Measurements from ENCODE around the gene LCN15.
A peak's percentile ranks its signal among the peaks of the same experiment; 100 is the strongest.

LCN15 gene

DNA sequence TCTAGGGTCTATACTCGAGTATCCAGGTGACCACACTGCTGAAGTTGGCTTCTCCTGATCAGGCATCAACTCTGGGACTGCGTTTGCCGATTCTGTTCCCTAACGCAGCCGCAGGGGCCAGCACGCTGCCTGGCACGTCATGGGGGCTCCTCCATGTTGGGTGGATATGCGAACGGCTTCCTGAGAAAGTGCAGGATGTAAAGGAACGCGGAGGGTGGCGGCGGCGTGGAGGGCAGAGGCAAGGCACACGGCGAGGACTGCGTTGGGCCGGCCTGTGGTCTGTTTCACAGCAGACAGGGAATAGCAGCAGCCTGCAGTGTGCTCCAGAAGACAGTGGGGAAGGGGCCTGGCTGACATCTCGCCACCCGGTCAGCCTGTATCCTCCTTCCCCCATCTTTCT is 25.4 kb downstream of the LCN15 start:
- no peak for DNase-seq

GRCh38 chr9:136735812-136736480 is 28.4 kb downstream of the LCN15 start:
- no peak for DNase-seq

DNA sequence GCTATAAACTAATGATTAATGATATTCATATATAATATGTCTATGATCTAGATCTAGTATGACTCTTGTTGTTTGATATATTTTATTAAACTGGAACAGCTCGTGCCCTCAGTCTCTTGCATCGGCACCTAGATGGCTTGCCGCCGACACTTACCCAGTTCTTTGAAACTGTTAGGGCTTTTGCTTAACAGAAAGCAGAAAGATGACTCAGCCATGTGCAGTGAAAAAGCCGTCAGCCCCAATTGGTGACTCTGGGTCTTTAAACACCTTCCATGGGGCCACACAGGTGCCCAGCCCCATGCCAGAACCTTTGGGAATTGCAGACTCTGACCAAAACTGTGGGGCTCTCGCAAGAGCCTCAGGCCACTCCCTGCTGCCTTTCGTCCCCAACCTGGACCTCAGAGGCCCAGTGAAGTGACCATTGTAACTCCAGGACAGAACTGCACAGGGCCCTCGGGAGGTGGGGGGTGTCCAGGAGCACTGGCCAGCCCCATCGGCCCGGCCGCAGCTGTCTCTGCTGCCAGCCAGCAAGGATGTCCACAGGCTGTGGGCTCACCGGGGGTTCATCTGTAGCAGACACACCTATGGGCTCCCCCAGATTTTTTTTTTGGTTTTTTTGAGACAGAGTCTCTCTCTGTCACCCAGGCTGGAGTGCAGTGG is 29.4 kb downstream of the LCN15 start:
- no peak for DNase-seq

DNA sequence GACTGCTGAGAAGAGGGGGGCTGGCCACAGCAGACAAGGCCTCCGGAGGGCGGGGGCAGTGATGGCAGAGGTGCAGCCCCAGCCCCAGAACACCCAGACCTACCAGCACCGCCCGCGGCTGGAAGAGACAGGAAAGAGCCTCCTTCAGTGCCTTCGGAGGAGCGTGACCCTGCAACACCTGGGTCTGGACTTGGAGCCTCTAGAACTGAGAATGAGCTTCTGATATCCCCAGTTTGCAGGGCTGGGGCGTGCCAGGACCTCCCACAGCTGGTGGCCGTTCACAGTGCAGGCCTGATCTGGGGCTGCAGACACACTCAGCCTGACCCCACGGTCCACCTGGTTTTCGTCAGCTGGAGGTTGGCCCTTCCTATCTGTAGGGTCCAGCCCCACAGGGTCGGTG is 30.7 kb downstream of the LCN15 start:
- no peak for DNase-seq

GRCh38 chr9:136732444-136733178 is 31.7 kb downstream of the LCN15 start:
- no peak for DNase-seq

DNA sequence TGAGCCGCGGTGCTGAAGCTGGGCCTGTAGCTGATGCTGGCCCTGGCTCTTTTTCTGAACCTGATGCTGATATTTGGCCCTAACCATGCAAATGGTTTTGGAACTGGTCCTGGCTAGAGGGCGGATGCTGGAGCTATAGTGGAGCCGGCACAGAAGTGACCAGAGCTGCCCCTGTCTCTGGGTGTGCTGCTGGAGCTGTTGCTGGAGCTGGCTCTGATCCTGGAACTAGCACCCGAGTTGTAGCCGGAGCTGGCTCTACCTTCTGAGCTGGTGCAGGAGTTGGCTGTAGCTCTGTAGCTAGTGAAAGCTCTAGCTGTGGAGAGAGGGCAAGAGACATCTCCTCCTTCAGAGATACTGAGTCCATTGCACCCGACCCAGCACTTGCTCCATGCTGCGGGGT is 34.4 kb downstream of the LCN15 start:
- DNase-seq: no peak

- DNase-seq: no peak
These were observed 35.2 kb downstream of the LCN15 start for GRCh38 chr9:136729144-136729543.

DNA sequence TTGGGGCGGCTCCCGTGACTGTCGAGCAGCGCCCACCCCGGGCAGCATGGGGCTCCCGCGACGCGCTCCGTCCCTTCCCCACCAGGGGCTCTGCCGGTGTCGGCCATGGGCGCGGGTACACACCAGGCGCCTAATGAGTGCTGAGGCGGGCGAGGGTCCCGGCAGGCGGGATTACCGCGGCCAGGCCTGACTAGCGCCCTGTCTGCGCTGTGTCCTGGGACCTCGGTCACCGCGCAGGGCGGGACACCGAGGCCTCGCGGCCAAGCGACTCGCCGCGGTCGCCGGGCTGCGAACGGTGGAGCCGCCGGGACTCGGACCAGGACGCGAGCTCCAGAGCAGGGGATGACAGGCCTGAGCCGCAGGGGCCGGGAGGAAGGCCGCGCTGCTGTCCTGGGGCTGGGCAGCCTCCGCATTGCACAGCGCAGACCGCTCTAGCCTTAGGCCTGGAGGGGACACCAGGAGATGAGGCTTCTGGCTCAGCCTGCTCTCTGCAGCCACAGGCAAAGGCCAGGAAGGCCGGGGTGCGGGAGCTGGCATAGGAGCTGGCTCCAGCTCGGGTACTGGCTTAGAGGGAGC is 35.7 kb downstream of the LCN15 start:
- DNase-seq: no peak

- DNase-seq: peak; percentile 64
These were observed 36.2 kb downstream of the LCN15 start for GRCh38 chr9:136728080-136728547.

DNA sequence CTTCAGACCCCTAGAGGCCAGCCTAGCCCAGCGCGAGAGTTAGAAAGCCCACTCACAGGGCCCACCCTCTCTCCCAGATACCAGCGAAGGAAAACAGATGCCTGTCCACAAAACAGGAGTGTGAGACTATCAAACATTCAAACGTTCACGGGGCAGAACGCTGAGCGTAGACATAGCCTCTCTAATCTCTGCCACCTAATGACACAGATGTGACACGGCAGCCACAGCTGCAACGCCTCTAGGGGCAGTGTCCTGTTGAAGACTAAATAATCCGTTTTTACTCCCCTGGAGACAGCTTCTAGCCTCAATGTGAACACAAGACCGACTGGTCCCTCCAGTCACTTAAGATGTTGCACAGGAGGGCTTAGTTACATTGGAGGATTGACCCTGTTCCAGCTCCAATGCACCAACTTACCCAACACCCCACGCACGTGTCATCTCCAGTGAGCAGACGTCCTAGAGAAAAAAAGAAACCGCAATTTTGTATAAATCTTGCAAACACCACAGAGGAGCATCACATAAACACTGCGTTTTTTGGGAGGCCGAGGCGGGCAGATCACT is 37.6 kb downstream of the LCN15 start:
- no peak for DNase-seq

DNA sequence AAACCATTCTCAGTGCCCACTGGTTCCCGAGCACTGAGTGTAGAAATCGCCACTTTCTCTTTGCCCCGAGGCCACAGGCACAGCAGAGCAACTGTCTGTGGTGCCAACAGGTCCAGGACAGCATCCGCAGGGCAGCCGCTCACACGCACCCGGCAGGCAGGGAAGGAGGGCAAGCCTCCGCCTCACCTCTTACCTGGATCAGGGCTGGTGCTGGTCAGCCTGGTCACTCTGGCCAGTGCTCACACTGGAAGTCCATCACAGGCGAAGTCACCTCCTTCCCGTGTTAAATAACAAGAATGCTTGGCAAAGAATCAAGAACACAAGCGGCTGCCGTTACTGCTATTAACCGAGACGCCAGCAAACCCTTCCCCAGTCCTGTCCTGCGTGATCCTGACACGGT is 38.2 kb downstream of the LCN15 start:
- DNase-seq: no peak

DNA sequence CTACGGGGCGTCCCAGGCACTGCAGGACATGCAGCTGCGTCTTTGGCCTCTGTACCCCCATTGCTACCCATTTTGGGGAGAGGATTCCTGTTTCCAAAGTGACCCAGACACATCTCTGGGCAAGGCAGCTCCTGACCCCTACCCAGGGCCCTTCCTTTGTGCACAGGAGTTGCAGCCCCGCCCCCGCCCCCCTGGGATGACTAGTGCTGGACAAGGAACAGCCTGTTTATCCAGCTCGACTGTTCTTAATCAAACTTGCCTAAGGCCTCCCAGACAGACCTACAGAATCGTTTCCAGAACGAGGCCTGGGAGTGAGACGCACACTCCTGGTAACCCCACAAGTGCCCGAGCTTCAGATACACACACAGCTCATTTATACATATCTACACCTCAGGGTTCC is 38.7 kb downstream of the LCN15 start:
- DNase-seq: no peak

GRCh38 chr9:136724772-136725171 is 39.5 kb downstream of the LCN15 start:
- DNase-seq: no peak

GRCh38 chr9:136723989-136724388 is 40.3 kb downstream of the LCN15 start:
- no peak for DNase-seq

- no peak for DNase-seq
These were observed 40.8 kb downstream of the LCN15 start for GRCh38 chr9:136723362-136723976.

DNA sequence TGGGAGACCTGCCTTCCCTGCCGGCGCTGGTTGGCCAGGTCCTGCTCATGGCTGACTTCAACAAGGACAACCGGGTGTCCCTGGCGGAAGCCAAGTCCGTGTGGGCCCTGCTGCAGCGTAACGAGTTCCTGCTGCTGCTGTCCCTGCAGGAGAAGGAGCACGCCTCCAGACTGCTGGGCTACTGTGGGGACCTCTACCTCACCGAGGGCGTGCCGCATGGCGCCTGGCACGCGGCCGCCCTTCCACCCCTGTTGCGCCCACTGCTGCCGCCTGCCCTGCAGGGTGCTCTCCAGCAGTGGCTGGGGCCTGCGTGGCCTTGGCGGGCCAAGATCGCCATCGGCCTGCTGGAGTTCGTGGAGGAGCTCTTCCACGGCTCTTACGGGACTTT is 41.4 kb downstream of the LCN15 start:
- DNase-seq: no peak

DNA sequence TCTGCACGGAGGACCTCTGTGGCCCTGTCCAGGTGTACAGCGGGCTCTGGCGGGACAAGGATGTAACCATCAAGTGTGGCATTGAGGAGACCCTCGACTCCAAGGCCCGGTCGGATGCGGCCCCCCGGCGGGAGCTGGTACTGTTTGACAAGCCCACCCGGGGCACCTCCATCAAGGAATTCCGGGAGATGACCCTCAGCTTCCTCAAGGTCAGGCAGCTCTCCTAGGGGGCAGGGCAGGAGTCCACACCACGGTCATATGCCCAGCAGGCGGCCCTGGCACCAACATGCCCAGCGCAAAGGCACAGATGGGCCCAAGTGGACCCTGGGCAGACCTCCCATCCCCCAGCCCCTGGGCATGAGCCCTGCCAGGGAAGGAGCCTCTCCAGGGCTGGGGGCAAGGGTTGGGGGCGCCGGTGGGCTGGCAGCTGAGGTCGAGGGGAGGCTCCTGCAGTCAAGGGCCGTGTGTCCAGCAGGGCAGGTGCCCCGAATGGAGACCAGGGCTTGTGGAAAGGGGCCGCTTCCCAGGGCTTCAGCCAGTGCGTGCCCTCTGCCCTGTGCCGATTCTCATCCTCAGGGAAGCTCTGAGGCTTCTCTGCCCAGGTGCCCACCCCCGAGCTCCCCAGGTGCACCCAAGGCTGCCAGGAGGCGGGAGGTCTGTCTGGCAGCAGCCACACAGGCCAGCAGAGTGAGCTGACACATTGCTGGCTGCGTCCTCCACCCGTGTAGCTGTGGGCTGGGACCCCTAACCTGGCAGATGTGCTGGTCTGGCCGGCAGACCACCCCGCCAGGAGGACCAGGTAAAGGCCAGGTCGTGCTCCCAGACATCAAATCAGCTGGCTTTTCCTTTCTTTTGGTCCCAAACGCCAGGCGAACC is 42.0 kb downstream of the LCN15 start:
- DNase-seq: no peak

GRCh38 chr9:136721339-136722092 is 42.8 kb downstream of the LCN15 start:
- DNase-seq: no peak

DNA sequence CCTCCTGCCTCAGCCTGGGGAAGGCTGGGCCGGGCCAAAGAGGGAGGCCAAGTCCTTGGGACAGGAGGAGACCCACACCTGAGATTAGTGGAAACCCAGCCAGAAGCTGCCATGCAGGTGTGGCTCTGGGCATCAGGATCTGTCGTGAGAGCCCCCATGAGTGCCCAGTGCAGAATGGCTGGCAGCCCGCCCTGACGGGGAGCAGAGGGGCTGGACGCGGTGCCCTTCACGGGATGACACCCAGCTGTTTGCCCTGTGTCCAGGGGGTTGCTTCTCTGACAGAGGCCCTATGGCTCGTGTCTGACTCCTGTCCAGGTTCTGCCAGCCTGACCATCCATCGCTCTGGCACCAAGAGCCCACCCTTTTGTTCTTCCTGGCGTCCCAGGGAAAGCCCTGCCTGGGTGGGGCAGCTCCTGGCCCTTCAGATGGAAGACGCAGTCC is 43.4 kb downstream of the LCN15 start:
- DNase-seq: no peak

DNA sequence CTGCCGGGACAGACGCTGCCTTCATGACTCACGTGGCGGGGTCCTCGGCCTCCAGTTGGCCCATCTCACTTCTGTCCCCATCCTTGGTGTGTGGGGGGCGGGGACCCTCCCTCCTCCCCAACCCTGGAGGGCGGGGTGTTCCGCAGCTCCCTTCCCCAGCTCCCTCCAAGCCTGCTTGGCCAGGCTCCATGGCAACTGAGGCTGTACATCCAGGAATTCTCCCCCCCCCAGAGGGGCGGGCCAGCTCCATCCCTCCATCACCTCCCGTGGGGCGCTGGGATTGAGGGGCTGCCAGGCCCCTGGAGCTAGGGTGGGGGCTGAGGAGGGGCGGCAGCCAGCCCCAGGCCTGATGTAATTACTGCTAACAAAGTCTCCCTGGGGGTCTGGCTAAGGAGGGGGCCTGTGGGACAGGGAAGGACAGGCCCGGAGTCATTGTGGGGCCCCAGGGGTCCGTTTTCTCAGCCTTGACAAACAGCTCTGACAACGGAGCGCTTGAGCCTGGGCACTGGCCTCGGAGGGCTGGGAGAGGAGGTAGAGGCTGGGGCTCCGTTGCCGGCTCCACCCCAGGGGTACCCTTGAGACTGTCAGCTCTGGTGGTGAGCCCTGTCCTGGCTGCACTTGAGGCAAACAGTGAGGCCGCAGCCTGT is 43.9 kb downstream of the LCN15 start:
- DNase-seq: no peak
